Dermis blood vessel endothelial cell (primary cell): ENCODE results near the gene KATNBL1. TPM values are rescaled to one million over a fixed set of nuclear protein-coding genes. Genes with fewer than 3 reads are reported as not detected.

Experiments
- DNase-seq: peaks from one replicate; pipeline ENCODE4 v3.0.0; 2010
- total RNA-seq: library from RNA; depleted of rRNA; stranded (reverse); fragments of >200 nt; gene quantifications from 2 replicates; pipeline ENCODE4 v1.2.3, GENCODE V29; 2014

The KATNBL1 gene
- total RNA-seq, 1 donor from 2014 or later: 54.8 TPM

- no peak for DNase-seq
Measured at GRCh38 chr15:34114215-34114614, 95.7 kb downstream of the KATNBL1 start.

DNA sequence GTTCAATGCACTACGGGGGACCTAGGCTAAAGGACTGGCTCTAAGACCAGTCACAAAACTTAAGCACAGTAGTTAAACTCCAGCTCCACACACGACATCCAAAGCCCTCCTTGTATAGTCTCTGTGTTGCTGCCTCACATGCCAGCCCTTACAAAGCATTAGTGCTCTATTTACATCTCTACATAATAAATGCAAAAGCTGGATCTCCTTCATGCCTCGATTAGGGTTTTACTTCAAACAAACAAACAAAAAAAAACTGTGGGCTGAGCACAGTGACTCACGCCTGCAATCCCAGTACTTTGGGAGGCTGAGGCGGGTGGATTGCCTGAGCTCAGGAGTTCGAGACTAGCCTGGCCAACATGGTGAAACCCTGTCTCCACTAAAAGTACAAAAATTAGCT is 98.4 kb downstream of the KATNBL1 start:
- DNase-seq: no peak

DNA sequence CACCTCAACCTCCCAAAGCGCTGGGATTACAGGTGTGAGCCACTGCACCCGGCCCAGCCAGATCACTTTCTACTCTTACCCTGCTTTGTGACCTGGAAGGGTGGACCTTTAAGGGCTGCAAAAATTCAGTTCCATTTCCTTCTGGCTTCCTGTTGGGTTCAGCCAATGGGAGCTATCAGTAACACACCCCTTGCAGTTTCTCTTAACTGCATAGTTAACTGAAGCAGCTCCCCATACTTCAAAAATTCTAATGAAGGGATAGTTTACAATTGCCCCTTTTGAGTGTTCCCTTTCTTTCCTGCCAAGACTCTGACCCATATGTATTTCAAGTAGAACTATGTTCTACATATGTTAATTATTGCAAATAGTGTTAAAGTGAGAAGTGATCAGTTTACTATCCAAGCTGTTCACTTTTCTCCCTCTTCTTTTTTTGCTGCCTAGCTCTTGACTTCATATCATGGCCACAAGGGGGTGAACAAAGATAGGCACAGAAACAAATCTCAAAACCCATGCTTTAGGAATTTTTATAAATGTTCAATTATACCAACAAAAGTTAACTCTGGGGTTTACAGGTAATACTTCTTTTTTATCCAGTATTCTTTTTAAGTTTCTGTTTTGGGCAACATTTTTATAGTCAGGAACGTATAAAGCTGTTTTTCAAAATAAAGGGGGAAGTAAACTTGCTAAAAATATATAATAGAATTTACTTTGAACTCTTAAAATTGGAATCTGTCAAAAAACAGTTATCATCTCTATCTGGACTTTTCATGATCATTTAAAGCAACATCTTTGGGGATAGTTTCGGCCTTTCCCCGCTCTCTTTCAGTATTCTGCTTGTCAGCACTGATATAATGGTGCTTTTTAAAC is 99.9 kb downstream of the KATNBL1 start:
- DNase-seq: peak; percentile 73

DNA sequence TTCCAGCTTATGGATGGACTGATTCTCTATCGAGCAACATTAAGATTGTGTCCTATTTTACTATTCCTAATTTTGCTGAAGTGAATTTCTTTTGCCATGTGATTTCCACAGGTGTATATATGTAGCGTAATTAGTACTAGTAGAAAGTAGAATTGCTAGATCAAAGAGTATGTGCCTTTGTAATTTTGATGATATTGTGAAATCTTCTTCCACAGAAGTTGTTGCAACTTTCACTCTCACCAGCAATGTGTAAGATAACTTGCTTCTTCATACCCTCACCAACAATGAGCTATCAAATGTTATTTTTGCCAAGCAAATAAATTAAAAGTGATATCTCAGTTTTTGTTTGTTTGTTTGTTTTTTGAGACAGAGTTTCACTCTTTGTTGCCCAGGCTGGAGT is 102.6 kb downstream of the KATNBL1 start:
- no peak for DNase-seq

- DNase-seq: no peak
Measured at GRCh38 chr15:34106423-34106822, 103.5 kb downstream of the KATNBL1 start.

DNA sequence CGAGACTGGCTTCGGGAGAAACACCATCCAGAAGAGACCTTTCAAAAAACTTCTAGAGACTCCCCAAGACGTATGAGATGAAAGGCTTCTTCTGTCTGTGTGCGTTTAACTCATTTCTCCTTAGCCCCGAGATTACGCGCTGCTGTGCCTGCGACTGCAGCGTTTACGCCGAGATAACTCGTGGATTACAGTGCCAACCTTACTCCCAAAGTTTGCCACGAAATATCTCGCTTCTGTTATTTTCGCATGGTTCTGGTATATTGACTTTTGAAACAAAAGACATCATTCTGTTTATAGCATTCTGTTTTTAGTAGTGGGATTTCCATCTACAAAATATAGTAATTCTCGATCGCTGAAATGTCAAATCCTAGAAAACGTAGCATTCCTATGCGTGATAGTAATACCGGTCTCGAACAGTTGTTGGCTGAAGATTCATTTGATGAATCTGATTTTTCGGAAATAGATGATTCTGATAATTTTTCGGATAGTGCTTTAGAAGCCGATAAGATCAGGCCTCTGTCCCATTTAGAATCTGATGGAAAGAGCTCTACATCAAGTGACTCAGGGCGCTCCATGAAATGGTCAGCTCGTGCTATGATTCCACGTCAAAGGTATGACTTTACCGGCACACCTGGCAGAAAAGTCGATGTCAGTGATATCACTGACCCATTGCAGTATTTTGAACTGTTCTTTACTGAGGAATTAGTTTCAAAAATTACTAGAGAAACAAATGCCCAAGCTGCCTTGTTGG is 107.5 kb downstream of the KATNBL1 start:
- no peak for DNase-seq

GRCh38 chr15:34101366-34102174 is 108.3 kb downstream of the KATNBL1 start, which contains the start of the genes EMC7 and PGBD4:
EMC7 (minus strand) TSS chr15:34101862; CDS start chr15:34101839, 23 bp downstream.
PGBD4 (plus strand) TSS chr15:34102083; CDS start chr15:34102532, 449 bp downstream.
- peak; percentile 100 for DNase-seq

DNA sequence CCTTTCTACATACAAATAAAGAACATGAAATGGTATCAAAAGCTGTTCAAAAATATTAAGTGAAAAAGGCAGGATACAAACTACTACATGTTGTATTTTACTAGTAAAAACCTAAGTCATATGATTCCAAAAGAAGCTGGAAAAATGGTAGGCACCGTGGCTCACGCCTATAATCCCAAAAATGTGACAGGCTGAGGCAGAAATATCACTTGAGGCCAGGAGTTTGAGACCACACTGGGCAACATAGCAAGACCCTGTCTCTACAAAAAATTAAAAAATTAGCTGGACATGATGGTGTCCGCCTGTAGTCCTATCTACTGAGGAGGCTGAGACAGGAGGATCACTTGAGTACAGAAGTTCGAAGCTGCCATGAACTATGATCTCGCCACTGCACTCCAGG is 110.0 kb downstream of the KATNBL1 start:
- no peak for DNase-seq

Other genes with a start within 250 kb of the KATNBL1 start
- gene CHRM5, start 241.6 kb downstream of the KATNBL1 start, total RNA-seq: 0.17 TPM in 1 of 2 replicates, not detected in the other
- 23.9 and 32.2 TPM in 2 replicates for gene AVEN, start 170.9 kb downstream of the KATNBL1 start, total RNA-seq
- 23.7 and 37.1 TPM in 2 replicates for gene EMC7, start 108.2 kb downstream of the KATNBL1 start, total RNA-seq
- 1.2 and 1.3 TPM in 2 replicates for gene PGBD4, start 108.0 kb downstream of the KATNBL1 start, total RNA-seq
- 110 and 164 TPM in 2 replicates for gene EMC4, start 14.9 kb upstream of the KATNBL1 start, total RNA-seq
- gene SLC12A6, start 127.7 kb upstream of the KATNBL1 start, total RNA-seq: 23.8 and 42.8 TPM in 2 replicates
- gene NOP10, start 133.0 kb upstream of the KATNBL1 start, total RNA-seq: 181 and 222 TPM in 2 replicates
- gene NUTM1, start 133.2 kb upstream of the KATNBL1 start, total RNA-seq: not detected in 2 replicates
- gene LPCAT4, start 157.1 kb upstream of the KATNBL1 start, total RNA-seq: 8.5 and 9.5 TPM in 2 replicates
- gene GOLGA8A, start 227.7 kb upstream of the KATNBL1 start, total RNA-seq: 8.0 and 8.8 TPM in 2 replicates